ENCODE data around the gene CFC1B.
"Not testable (repeated sequence)": the region's sequence is repeated elsewhere in the genome, so short reads cannot be mapped to it uniquely, and the experiment has no call there.

CFC1B gene

DNA sequence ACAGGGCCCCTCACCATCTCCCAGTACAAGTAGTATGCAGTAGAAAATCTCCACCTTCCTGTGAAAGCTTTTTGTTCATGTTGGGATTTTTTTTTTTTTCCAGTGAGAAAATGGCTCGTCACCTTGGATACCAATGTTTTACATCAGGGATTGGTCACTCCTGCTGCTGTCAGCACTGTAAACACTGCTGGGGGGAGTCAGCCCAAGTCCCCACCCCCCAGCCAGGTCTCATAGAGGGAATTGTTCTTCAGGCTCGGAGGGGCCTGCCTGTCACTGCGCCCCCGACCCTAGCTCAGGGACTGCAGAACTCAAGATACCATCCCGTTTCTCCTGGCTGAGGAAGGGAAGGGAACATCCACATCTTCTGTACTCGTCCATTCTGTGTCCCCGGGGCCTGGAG is at the start of gene CFC1B:
TSS of gene CFC1B (plus strand) at position 231 of the 400 bp plus-strand sequence. CDS start 263 bp downstream, outside the sequence.
- not testable (repeated sequence) for DNase-seq

DNA sequence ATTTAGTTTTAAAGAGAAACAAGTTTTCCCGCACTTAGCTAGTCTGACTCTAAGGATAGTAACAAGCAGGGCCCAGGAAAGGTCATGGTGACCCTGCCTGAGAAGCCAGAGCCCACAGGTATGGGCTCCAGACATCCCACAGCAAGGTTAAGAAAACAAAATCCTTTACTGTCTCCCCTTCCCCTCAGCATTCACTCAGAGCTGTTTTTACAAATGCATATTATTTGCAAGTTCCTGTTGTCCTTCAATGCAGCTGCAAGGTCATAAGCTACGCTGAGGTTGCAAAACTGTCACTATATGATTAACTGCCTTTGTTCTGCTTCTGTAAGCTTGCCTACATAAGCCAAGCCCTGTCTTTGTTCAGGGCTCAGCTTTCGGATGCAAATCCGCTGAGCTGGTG is 29.9 kb upstream of the CFC1B start:
- DNase-seq = not testable (repeated sequence)

DNA sequence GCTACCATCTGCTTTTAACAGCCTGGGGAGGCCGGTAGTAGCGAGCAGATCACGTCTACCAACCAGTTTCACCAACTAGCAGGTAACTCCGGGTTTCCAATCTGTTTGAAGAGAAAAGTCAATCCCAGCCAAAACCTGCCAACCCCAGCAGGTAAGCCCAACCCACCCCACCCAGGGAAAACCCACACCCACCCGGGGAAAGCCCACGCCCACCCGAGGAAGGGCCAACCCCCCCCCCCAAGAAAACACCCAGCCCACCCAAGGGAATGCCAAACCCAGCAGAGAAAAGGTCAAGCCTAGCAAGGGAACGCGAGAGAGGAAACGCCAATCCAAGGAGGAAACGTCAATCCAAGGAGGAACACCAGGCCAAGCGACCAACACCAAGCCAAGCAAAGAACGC is 11.8 kb upstream of the CFC1B start, which contains the start of gene POTEI:
TSS of gene POTEI (minus strand) at position 101 of the 400 bp plus-strand sequence. CDS start at position 8, 93 bp downstream.
- DNase-seq = not testable (repeated sequence)

DNA sequence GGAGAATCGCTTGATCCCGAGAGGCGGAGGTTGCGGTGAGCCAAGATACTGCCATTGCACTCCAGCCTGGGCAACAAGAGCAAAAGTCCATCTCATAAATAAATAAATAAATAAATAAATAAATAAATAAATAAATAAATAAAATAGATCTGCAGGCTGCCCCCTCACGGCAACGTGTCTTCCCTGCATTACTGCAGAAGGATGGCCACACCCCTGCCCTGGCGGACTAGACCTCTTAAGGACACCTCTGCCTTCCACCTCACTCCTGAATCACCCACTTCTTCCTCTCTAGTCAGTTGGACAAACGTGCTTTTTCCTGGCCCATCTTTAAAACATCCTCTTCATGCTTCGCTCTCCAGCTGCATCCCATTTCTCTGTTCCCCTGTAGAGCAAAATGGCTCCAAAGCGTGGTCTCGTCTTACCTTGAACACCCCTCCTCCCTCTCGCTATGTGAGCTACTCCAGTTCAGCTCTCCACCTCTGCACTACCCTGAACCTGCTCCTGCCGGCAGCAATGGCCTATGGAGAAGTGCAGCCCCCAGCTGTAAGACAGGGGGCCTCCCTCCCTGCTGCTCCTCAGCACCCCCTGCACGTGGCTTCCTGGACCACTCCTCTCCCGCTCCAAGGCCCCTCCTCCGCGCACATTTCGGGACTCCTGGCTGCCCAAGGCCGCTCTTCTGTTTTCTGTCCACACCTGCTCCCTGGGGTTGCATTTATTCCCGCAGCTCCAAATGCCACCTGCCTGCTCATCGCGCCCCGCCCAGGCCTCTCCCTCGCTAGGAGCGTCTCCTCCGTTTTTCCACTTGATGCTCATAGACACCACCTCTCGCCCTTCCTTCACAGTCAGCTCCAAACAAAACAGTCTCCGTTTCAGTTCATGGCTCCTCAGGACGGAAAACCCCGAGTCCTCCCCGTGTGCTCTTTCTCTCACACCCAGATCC is 9.9 kb upstream of the CFC1B start:
- DNase-seq = not testable (repeated sequence)

DNA sequence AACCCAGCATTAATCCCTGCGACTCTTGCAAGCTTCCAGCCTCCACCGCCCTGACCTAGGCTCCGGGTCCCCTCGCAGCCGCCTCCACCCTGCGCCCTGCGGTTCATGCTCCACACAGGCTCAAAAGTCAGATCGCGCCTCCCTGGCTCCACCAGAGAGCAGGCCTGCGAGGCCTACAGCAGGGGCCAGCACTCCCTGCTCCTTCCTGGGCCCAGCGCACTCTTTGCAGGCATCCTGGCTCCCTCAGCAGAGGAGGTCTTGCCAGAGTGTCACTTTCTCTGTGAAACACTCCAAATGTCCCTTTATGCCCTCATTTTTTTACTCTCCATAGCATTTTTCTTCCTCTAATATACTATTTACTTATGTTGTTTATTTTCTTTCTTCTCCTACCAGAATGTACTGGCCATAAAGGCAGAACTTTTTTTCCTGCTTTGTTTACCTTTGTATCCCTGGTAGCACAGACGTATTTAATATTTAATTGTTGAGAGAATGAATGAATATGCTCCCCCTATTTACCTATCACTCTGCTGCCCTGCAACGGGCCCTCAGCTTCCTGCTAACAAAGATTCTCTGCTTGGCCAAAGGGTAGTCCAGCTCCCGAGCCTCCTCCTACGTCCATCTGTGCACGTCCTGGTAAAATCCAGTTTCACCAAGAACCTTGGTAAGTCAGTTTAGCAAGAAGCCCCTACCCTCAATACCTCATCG is 9.1 kb upstream of the CFC1B start:
- DNase-seq = not testable (repeated sequence)

DNA sequence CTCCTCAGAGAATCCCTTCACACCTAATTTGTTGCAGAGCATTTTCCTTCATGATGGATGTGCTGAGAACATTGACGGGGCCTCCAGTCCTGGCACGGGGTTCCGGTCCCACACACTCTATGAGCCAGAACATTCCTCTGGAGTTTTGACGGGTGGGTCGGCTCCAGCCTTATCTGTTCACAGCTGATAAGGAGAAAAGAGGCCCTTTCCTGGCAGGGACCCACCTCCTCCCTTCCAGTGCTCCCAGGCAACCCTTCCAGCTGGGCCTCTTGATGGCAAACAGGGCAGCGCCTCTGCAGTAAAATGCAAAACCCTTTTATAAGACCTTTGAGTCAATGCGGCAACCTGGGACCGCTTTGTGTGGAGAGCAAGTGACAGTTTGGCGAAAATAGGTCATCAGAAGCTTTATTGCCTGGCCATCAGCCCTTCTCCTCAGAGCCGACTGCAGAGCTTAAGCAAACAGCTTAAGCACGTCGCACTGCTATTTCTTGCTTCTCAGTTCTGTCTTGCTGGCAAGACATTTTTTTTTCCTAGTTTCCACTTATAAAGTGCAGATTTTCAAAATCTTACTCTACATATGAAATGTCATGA is 2.4 kb upstream of the CFC1B start:
- not testable (repeated sequence) for DNase-seq

DNA sequence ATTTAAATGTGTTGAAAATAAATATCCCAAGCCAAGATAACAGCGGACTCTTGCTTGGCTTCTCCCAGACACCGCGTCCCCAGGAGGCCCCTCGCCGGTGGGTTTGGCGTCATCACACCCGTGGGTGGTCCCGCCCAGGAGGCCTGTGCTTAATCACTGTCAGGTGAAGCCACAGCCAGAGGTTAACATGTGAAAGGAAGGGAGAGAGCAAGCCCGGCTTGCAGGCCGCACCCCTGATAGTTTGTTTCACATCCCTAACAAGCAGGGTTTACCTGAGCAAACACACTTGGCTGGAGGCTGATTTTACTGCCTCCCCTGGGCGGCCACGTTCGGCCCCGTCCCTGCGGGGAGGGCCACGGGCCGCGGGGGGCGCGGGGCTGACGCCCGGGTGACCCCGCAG is 1.4 kb downstream of the CFC1B start:
- DNase-seq = not testable (repeated sequence)

DNA sequence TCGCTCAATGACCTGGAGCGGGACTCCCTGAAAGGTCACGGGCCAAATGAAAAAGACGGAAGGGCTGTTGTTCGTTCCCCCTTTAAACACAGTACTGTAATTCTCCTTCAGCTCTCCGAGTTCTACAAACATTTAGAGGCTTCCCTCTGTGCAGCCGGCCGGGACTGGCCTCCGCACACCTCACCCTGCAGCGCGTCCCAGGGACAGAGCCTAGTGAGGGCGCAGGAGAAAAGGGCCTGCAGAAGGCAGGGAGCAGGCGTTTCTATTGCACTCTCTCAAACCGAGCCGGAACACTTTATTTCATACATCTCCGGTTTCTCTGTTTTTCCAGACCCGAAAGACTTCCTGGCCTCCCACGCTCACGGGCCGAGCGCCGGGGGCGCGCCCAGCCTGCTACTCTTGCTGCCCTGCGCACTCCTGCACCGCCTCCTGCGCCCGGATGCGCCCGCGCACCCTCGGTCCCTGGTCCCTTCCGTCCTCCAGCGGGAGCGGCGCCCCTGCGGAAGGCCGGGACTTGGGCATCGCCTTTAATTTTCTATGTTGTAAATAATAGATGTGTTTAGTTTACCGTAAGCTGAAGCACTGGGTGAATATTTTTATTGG is 6.4 kb downstream of the CFC1B start:
- DNase-seq = not testable (repeated sequence)

DNA sequence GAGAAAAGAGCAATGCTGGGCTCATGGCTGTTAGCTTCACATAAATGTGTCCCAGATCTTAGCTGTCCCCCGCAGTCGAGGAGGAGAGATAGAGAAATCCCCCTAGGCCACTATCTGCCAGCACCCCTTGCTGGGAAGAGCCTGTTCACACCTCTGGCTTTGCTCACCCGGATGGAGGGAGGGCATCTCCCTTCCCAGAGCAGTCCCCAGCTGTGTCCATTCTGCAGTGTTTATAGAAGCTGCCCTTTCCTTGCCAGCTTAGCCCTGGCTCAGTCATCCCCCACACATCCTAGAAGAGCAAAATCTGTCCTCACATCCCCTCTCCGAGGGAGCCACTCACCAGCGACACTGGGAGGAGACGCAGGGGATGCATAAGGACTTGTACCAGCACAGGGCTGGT is 8.5 kb downstream of the CFC1B start:
- not testable (repeated sequence) for DNase-seq

DNA sequence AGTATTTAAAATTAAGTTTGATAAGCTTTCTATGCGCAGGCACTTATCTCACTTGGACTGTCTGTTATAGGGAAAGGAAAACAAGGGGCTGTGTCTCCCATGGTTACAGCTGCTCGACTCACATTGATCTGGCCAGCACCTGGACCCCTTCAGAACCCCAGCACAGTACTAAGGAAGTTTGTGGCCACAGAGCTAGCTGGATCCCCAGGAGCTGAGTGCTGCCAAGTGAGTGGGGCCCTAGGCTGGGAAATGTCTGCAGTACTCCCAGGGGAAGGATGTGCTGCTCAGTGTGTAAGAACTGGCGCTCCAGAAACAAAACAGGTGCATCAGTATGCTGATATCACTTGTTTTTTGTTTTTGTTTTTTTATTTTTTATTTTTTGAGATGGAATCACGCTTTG is 9.2 kb downstream of the CFC1B start:
- DNase-seq = not testable (repeated sequence)

DNA sequence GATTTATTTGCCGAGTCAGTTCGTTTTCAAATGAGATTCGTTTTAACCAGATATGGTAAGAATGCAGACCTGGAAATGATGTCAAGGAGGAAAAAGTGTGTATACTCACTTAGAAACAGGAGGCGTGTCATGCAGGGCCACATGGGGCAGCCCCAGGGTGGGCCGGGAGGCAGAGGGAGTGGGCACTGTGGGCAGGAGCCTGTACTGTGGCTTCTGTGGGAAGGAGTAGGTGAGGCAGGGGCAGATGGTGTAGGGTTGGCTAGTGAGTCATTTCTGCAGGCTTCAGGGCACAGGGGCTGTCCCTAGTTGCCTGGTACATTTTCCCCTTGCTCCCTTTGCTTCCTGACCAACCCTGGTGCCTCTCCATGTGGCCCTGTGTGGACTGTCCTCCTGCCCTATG is 10.2 kb downstream of the CFC1B start:
- not testable (repeated sequence) for DNase-seq

DNA sequence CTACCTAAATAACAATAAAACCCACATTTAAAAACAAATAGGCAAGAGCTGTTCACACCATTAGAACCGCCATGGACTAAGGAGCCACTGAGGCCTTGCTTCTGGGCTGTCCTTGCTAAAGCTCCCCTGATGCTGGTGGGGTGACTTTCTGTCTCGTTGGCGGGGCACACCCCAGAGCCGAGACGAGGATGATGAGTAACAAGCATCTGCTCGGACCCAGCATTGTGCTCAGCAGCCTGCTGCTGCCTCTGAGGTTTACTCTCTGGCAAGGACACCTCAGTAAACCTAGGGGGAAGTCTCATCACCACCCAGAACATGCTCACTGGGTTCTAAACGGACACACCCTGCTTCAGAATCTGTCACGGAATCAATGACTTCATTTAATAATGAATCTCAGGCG is 10.7 kb downstream of the CFC1B start:
- not testable (repeated sequence) for DNase-seq

DNA sequence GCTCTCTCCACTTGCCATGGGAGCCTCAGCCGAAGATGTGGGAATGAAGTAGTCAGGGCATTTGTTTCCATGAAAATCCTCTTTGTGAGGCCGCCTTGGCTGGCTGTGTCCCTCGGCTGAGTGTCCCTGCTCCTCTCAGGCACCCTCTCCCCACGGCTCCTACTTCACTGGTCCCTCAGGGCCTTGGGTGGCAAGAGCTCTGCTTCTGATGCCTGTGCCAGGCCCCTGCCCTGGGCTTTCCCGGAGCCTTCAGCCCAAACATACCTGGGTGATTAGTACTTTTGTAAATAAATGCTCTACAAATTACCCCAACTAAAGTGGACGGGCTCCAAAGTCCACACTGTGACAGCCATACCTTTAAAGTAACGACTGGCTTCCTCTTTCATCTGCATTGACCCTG is 15.6 kb downstream of the CFC1B start:
- DNase-seq = not testable (repeated sequence)

DNA sequence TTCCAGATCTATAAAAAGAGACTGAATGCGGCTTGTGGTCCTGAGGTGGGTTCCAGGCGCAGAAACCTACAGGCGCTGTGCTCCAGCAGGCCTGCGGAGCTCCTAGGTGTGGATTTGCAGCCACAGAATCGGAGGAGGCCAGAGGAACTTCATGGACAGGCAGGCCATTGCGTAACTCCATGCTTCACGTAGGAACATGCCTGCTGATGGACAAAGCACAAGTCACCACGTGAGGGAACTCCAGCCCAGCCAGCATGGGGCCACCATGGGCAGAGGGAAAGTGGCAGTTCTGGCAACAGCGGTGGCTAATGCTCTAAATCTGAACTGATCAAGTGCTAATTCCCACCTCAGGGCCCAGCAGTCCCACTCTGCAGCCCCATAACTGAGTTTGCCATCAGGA is 17.2 kb downstream of the CFC1B start:
- DNase-seq = not testable (repeated sequence)

DNA sequence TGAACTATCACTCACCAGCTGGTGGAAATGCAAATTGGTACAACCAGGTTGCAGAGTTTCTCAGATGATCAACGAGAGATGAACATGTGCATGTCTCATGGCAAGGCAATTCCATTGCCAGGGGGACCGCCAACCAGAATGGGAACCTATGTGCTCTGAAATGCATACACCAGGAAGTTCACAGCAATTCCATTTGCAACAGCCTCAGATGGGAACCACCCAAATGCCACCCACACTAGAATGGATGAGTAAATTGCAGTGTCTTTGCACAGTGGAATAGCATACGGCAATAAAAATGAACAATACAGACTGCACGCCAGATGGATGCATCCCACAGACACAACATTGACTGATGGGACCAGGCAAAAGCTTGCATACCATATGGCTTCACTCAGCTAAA is 21.8 kb downstream of the CFC1B start:
- DNase-seq = not testable (repeated sequence)

DNA sequence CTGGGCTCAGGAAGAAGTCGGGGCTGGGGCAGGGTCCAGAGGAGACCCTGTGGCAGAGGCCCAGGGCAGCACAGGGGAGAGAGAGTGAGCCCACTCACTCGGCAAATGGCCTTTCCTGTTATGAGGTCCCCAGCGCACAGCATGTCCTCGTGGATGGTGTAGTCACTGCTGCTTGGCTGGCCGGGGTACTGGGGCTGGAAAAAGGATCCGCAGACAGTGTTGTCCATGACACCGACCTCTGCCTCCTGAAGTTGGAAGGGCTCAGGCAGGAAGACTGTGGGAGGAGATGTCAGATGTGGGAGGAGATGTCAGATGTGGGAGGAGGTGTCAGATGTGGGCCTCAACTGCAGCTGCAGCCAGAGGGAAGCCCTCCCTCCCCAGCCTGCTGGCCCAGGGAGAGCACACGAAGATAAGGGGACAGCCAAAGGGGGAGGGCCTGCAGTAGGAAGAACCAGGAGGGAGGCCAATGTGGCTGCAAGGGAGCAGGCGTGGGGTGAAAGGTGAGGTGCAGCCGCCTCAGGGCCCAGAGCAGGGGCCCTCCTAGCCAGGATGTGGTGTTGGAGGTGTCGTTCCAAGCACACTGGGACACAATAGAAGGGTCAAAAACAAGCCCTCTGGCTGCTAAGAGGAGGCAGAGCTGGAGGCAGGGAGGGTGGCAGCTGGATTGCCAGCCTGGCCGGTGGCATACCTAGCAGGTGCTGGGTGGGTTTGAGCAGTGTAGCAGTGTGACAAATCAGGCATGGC is 22.9 kb downstream of the CFC1B start:
- DNase-seq = not testable (repeated sequence)

DNA sequence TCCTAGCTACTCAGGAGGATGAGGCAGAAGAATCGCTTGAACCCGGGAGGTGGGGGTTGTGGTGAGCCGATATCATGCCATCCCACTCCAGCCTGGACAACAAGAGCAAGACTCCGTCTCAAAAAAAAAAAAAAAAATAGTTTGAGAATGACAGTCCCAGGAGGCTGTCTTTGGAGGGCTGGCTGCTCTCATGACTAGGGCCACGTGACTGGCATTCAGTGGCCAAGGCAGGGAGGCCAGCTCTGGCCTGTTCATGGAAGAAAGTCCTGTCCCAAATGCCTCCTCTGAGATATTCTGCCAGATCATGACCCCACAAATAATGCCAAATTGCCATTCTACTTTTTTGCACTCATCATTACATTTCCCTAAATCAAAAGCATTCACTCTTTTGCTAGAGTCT is 24.0 kb downstream of the CFC1B start:
- not testable (repeated sequence) for DNase-seq

DNA sequence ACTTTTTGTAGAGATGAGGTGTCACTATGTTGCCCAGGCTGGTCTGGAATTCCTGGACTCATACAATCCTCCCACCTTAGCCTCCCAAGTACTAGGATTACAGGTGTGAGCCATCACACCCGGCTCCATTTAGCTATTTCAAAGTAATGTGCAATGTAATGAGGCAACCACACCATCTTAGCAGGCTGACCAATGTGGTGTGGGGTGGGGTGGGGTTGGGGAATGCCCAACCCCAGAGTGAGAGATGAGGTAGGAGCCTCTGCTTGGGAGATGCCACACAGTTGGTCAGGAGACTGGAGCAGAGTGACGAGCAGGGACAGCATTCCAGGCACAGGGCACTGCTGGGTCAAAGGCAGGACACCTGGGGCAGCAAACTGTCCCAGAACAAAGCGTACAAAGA is 27.4 kb downstream of the CFC1B start:
- not testable (repeated sequence) for DNase-seq

DNA sequence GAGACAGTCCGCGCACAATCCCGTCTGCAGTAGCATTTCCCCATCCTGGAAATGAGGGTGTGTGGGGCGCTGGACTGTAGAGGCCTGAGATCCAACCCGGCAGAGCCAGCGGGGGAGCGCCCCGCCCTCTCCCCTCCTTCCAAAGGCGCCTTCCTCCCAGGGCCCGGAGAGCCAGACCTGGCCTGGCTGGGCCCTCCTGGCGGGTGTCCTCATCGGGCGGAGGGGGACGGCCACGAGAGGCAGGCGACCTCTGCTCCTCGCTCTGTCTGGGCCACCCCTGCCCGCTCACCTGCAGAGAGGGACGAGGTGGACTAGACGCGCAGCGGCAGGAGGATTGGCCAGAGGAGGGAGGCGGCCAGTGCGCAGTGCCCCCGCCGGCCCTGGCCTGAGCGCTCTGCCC is 28.5 kb downstream of the CFC1B start:
- not testable (repeated sequence) for DNase-seq

DNA sequence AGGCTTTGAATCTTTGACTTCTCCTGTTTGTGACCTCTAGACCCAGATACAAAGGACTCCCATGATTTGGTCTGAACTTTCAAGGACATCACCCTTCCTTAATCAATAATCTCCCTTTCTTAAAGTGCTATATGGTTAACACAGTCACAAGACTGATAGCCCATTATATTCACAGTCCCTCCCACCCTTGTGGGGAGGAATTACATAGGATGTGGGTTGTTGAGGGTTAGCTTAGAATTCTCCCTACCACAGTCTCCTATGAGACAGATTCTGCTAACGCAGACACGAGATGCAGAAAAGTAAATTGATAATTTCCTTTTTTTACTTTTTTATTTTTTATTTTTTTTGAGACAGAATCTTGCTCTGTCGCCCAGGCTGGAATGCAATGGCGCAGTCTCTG is 33.2 kb downstream of the CFC1B start:
- DNase-seq = not testable (repeated sequence)

DNA sequence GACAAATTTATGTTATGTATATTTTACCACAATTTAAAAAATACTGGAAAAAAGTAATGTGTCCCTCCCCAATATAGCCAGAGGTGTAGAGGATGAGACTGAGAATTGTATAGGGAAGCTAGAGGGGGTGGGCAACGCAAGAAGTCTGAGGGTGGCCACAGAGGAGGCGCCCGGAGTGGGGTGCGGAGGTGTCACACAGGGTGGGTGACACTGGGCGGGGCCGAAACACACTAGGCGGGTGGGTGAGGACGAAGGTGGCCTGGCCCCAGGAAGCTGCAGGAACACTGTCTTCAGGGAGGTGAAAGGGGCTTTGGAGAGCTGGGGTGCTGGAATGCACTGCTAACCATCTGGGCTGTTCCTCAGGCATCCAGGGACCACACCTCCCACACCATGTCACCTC is 35.4 kb downstream of the CFC1B start:
- not testable (repeated sequence) for DNase-seq

DNA sequence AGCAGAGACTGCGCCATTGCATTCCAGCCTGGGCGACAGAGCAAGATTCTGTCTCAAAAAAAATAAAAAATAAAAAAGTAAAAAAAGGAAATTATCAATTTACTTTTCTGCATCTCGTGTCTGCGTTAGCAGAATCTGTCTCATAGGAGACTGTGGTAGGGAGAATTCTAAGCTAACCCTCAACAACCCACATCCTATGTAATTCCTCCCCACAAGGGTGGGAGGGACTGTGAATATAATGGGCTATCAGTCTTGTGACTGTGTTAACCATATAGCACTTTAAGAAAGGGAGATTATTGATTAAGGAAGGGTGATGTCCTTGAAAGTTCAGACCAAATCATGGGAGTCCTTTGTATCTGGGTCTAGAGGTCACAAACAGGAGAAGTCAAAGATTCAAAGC is 45.1 kb downstream of the CFC1B start:
- DNase-seq = not testable (repeated sequence)

Data from activated CD4-positive, alpha-beta T cell treated with anti-CD3 and anti-CD28 coated beads for 48 hours (primary cell).